HepG2 (cell line): ENCODE data around the gene C2orf42. TPM values are rescaled to one million over a fixed set of nuclear protein-coding genes. Genes with fewer than 3 reads are reported as not detected.

Experiments used
- GTF2F1 ChIP-seq: fragments of 150-350 bp; IDR thresholded peaks from 2 replicates; pipeline ENCODE4 v1.6.1; 2014; ENCODE audit warnings: low read length
- HCFC1 ChIP-seq: fragments of 150-350 bp; IDR thresholded peaks from 2 replicates; pipeline ENCODE4 v1.6.1; 2014; ENCODE audit warnings: low read depth, low read length
- HNRNPUL1 ChIP-seq: fragments of 200-400 bp; formaldehyde crosslinking; IDR thresholded peaks from 2 replicates; pipeline ENCODE4 v1.6.1; 2017; ENCODE audit warnings: low read depth, mild to moderate bottlenecking, low read length, moderate library complexity
- HOXA3 ChIP-seq: sonication (generic); formaldehyde crosslinking; IDR thresholded peaks from 2 replicates; pipeline ENCODE4 v1.5.0; 2020; ENCODE audit warnings: missing genetic modification reagents
- IKZF1 ChIP-seq: fragments of 450-650 bp; IDR thresholded peaks from 2 replicates; pipeline ENCODE4 v1.7.1; 2016
- NFE2L2 ChIP-seq: fragments of 150-350 bp; IDR thresholded peaks from 2 replicates; pipeline ENCODE4 v1.6.1; 2014; ENCODE audit warnings: low read length
- NONO ChIP-seq, 2 experiments: fragments of 450-650 bp in 1 of 2; sonication (generic) in 1 of 2; formaldehyde crosslinking in 1 of 2; IDR thresholded peaks in 1 of 2; conservative IDR thresholded peaks in 1 of 2; 2 replicates each; pipeline versions ENCODE4 v1.6.1 to v1.8.0; 2017 to 2022; ENCODE audit warnings: mild to moderate bottlenecking in 1 of 2, missing genetic modification reagents in 1 of 2, moderate library complexity in 1 of 2
- POLR2A ChIP-seq, 2 experiments: IDR thresholded peaks; 2 replicates each; pipeline ENCODE4 v1.6.1; 2011; ENCODE audit warnings: low read depth in 2 of 2, low read length in 2 of 2, mild to moderate bottlenecking in 1 of 2, moderate library complexity in 1 of 2; ENCODE audit not compliant: insufficient read depth in 1 of 2
- RFXANK ChIP-seq: IDR thresholded peaks from 2 replicates; pipeline ENCODE4 v1.6.1; 2016
- SAP130 ChIP-seq: IDR thresholded peaks from 2 replicates; pipeline ENCODE4 v1.6.1; 2016; ENCODE audit warnings: low read depth
- THAP11 ChIP-seq: IDR thresholded peaks from 2 replicates; pipeline ENCODE4 v1.6.1; 2016; ENCODE audit warnings: missing biosample characterization, missing genetic modification reagents
- ZNF326 ChIP-seq: sonication (generic); formaldehyde crosslinking; IDR thresholded peaks from 2 replicates; pipeline ENCODE4 v1.4.0; 2020; ENCODE audit warnings: missing genetic modification reagents, borderline replicate concordance
- ZNF468 ChIP-seq: sonication (generic); formaldehyde crosslinking; IDR thresholded peaks from 2 replicates; pipeline ENCODE4 v1.8.0; 2022; ENCODE audit warnings: mild to moderate bottlenecking, moderate library complexity, missing genetic modification reagents
- ZNF629 ChIP-seq: sonication (generic); formaldehyde crosslinking; conservative IDR thresholded peaks from 2 replicates; pipeline ENCODE4 v1.5.0; 2020; ENCODE audit warnings: missing genetic modification reagents
- ZNF788 ChIP-seq: sonication (generic); formaldehyde crosslinking; IDR thresholded peaks from 2 replicates; pipeline ENCODE4 v1.5.0; 2020; ENCODE audit warnings: mild to moderate bottlenecking, missing genetic modification reagents, borderline replicate concordance
- polyA plus RNA-seq, 8 experiments: library from polyadenylated mRNA; depleted of rRNA in 3 of 8; stranded (reverse) in 7 of 8; unstranded in 1 of 8; fragments of >200 nt; fragmentation: Illumina TruSeq in 4 of 8; extraction: Trizol in 4 of 8; gene quantifications; 2 replicates each; pipeline versions ENCODE4 v1.2.1 to v1.2.3, GENCODE V29; 2011 to 2016; ENCODE audit warnings: low read depth in 4 of 8, missing spikeins in 1 of 8, mixed read lengths in 1 of 8; ENCODE audit not compliant: insufficient read depth in 1 of 8
- total RNA-seq, 5 experiments: library from RNA; depleted of rRNA; stranded (reverse); fragments of >200 nt; fragmentation: Illumina TruSeq; extraction: Trizol; gene quantifications; 2 replicates each; pipeline ENCODE4 v1.2.3, GENCODE V29; 2016; ENCODE audit warnings: low read depth in 1 of 5
- TF ChIP-seq, protein P1 (sequence below): sonication (generic); formaldehyde crosslinking; IDR thresholded peaks from 2 replicates; pipeline ENCODE4 v1.5.1; 2020; ENCODE audit warnings: missing genetic modification reagents, mild to moderate bottlenecking, borderline replicate concordance
- TF ChIP-seq, protein P2 (sequence below): conservative IDR thresholded peaks from 2 replicates; pipeline ENCODE4 v1.6.1; 2018; ENCODE audit warnings: missing genetic modification reagents
- TF ChIP-seq, protein P3 (sequence below): sonication (generic); formaldehyde crosslinking; IDR thresholded peaks from 2 replicates; pipeline ENCODE4 v1.8.0; 2023; ENCODE audit warnings: mild to moderate bottlenecking, missing genetic modification reagents
- TF ChIP-seq, protein P4 (sequence below): sonication (generic); formaldehyde crosslinking; IDR thresholded peaks from 2 replicates; pipeline ENCODE4 v1.4.0; 2020; ENCODE audit warnings: missing genetic modification reagents
- TF ChIP-seq, protein P5 (sequence below): sonication (generic); formaldehyde crosslinking; IDR thresholded peaks from 2 replicates; pipeline ENCODE4 v1.4.0; 2020; ENCODE audit warnings: mild to moderate bottlenecking, low read depth, missing genetic modification reagents

C2orf42 gene
- total and polyA plus RNA-seq, 2 of the 13 experiments (the other 11 are each of a cell fraction or from before 2014, with no cell fraction given): 9.3 to 9.9 TPM

DNA sequence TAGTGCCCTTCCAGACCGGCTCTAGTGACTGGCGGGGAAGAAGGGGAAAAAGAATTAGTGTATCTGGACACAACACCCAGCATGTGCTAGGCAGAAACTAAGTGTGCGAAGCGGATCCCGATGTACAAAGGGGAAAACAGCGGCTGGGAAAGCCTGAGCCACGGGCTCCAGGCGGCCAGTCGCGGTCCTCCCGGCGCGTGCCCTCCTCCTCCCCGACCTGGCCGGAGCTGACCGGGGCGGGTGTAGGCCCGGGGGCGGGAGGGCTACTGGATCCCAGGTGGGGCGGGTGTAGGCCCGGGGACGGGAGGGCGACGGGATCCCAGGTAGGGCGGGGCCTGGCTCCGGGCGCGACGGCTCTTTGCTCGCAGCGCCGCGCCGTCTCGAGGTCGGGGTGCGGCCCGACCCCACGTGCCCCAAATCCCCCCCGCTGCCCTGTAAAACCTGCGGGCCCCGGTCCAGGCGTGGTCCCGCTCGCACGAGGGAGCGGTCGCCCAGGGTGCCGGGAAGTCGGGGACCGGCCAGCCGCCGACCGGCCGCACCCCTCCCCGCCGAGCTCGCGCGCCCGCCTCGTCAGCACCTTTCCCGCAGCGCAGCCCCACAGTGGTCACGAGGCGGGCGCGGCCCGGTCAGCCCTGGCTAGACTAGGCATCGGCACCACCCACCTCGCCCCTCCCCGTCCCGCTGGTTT is 48.8 kb downstream of the C2orf42 start (continued):
- TF ChIP-seq, protein P1, sequence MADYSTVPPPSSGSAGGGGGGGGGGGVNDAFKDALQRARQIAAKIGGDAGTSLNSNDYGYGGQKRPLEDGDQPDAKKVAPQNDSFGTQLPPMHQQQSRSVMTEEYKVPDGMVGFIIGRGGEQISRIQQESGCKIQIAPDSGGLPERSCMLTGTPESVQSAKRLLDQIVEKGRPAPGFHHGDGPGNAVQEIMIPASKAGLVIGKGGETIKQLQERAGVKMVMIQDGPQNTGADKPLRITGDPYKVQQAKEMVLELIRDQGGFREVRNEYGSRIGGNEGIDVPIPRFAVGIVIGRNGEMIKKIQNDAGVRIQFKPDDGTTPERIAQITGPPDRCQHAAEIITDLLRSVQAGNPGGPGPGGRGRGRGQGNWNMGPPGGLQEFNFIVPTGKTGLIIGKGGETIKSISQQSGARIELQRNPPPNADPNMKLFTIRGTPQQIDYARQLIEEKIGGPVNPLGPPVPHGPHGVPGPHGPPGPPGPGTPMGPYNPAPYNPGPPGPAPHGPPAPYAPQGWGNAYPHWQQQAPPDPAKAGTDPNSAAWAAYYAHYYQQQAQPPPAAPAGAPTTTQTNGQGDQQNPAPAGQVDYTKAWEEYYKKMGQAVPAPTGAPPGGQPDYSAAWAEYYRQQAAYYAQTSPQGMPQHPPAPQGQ (CRISPR knock-in tag): no peak
- TF ChIP-seq ZNF468 (peak; percentile 87; the same call in 1 of the 2 replicates), IKZF1 (no peak), NONO (IDR thresholded peaks at IDR 0.05) (no peak), NONO (CRISPR knock-in tag; conservative IDR thresholded peaks at IDR 0.05) (no peak), POLR2A (IDR thresholded peaks at IDR 0.05; ENCODE audit: insufficient read depth in 1 of 2, low read depth in 2 of 2, low read length in 2 of 2) (peak; percentile 82 to 92), ZNF629 (CRISPR knock-in tag) (no peak), ZNF326 (no peak), THAP11 (CRISPR knock-in tag) (no peak; the same call in 1 of the 2 replicates), NFE2L2 (no peak), HCFC1 (no peak), ZNF788 (no peak; the same call in 1 of the 2 replicates), HNRNPUL1 (no peak), SAP130 (CRISPR knock-in tag) (no peak; the same call in 1 of the 2 replicates), HOXA3 (CRISPR knock-in tag) (no peak), GTF2F1 (no peak), RFXANK (CRISPR knock-in tag) (no peak)
- TF ChIP-seq, protein P2, sequence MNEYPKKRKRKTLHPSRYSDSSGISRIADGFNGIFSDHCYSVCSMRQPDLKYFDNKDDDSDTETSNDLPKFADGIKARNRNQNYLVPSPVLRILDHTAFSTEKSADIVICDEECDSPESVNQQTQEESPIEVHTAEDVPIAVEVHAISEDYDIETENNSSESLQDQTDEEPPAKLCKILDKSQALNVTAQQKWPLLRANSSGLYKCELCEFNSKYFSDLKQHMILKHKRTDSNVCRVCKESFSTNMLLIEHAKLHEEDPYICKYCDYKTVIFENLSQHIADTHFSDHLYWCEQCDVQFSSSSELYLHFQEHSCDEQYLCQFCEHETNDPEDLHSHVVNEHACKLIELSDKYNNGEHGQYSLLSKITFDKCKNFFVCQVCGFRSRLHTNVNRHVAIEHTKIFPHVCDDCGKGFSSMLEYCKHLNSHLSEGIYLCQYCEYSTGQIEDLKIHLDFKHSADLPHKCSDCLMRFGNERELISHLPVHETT (CRISPR knock-in tag): peak; percentile 65; the same call in 1 of the 2 replicates
- TF ChIP-seq, protein P3, sequence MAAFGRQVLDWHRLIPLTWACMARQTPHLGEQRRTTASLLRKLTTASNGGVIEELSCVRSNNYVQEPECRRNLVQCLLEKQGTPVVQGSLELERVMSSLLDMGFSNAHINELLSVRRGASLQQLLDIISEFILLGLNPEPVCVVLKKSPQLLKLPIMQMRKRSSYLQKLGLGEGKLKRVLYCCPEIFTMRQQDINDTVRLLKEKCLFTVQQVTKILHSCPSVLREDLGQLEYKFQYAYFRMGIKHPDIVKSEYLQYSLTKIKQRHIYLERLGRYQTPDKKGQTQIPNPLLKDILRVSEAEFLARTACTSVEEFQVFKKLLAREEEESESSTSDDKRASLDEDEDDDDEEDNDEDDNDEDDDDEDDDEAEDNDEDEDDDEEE (CRISPR knock-in tag): 0 out of 2 replicates have a peak, but pooled peaks have one; percentile 32
- TF ChIP-seq, protein P4, sequence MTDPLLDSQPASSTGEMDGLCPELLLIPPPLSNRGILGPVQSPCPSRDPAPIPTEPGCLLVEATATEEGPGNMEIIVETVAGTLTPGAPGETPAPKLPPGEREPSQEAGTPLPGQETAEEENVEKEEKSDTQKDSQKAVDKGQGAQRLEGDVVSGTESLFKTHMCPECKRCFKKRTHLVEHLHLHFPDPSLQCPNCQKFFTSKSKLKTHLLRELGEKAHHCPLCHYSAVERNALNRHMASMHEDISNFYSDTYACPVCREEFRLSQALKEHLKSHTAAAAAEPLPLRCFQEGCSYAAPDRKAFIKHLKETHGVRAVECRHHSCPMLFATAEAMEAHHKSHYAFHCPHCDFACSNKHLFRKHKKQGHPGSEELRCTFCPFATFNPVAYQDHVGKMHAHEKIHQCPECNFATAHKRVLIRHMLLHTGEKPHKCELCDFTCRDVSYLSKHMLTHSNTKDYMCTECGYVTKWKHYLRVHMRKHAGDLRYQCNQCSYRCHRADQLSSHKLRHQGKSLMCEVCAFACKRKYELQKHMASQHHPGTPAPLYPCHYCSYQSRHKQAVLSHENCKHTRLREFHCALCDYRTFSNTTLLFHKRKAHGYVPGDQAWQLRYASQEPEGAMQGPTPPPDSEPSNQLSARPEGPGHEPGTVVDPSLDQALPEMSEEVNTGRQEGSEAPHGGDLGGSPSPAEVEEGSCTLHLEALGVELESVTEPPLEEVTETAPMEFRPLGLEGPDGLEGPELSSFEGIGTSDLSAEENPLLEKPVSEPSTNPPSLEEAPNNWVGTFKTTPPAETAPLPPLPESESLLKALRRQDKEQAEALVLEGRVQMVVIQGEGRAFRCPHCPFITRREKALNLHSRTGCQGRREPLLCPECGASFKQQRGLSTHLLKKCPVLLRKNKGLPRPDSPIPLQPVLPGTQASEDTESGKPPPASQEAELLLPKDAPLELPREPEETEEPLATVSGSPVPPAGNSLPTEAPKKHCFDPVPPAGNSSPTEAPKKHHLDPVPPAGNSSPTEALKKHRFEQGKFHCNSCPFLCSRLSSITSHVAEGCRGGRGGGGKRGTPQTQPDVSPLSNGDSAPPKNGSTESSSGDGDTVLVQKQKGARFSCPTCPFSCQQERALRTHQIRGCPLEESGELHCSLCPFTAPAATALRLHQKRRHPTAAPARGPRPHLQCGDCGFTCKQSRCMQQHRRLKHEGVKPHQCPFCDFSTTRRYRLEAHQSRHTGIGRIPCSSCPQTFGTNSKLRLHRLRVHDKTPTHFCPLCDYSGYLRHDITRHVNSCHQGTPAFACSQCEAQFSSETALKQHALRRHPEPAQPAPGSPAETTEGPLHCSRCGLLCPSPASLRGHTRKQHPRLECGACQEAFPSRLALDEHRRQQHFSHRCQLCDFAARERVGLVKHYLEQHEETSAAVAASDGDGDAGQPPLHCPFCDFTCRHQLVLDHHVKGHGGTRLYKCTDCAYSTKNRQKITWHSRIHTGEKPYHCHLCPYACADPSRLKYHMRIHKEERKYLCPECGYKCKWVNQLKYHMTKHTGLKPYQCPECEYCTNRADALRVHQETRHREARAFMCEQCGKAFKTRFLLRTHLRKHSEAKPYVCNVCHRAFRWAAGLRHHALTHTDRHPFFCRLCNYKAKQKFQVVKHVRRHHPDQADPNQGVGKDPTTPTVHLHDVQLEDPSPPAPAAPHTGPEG (CRISPR knock-in tag): peak; percentile 81
- TF ChIP-seq, protein P5, sequence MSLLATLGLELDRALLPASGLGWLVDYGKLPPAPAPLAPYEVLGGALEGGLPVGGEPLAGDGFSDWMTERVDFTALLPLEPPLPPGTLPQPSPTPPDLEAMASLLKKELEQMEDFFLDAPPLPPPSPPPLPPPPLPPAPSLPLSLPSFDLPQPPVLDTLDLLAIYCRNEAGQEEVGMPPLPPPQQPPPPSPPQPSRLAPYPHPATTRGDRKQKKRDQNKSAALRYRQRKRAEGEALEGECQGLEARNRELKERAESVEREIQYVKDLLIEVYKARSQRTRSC (CRISPR knock-in tag): 0 out of 2 replicates have a peak, but pooled peaks have one; percentile 62
